Activated T-cell treated with anti-CD3 and anti-CD28 coated beads for 24 hours (primary cell): ENCODE results near the gene UPF3A.
"Not testable (repeated sequence)": the region's sequence is repeated elsewhere in the genome, so short reads cannot be mapped to it uniquely, and the experiment has no call there.

Experiments
- DNase-seq: peaks from one replicate; pipeline ENCODE4 v3.0.0-alpha.2; 2020; ENCODE audit warnings: low read depth

Gene UPF3A

GRCh38 chr13:114281351-114282040, at the start of gene UPF3A:
UPF3A (plus strand) TSS chr13:114281601; CDS start chr13:114281640, 39 bp downstream.
- peak; percentile 80 for DNase-seq

- DNase-seq, result no peak
Observed at GRCh38 chr13:114231886-114232285, 49.5 kb upstream of the UPF3A start.

- no peak for DNase-seq
Observed at GRCh38 chr13:114234266-114234644, 47.1 kb upstream of the UPF3A start.

GRCh38 chr13:114234645-114235421, 46.6 kb upstream of the UPF3A start, which contains the start of gene CDC16:
CDC16 (plus strand) TSS chr13:114234897; CDS start chr13:114235085, 188 bp downstream.
- DNase-seq, result peak; percentile 88

- no peak for DNase-seq
Observed at GRCh38 chr13:114235697-114236096, 45.7 kb upstream of the UPF3A start.

- no peak for DNase-seq
Observed at GRCh38 chr13:114236227-114236626, 45.2 kb upstream of the UPF3A start.

GRCh38 chr13:114237415-114238112, 43.8 kb upstream of the UPF3A start:
- no peak for DNase-seq

- DNase-seq, result no peak
Observed at GRCh38 chr13:114241918-114242317, 39.5 kb upstream of the UPF3A start.

- no peak for DNase-seq
Observed at GRCh38 chr13:114243971-114244370, 37.4 kb upstream of the UPF3A start.

- no peak for DNase-seq
Observed at GRCh38 chr13:114244637-114245036, 36.8 kb upstream of the UPF3A start.

- no peak for DNase-seq
Observed at GRCh38 chr13:114248011-114248410, 33.4 kb upstream of the UPF3A start.

GRCh38 chr13:114249077-114249476, 32.3 kb upstream of the UPF3A start:
- no peak for DNase-seq

GRCh38 chr13:114251639-114252440, 29.6 kb upstream of the UPF3A start:
- not testable (repeated sequence) for DNase-seq

- no peak for DNase-seq
Observed at GRCh38 chr13:114256547-114256946, 24.9 kb upstream of the UPF3A start.

GRCh38 chr13:114257014-114257413, 24.4 kb upstream of the UPF3A start:
- DNase-seq, result no peak

GRCh38 chr13:114258589-114258988, 22.8 kb upstream of the UPF3A start:
- DNase-seq, result no peak

GRCh38 chr13:114259374-114259773, 22.0 kb upstream of the UPF3A start:
- DNase-seq, result no peak

- DNase-seq, result no peak
Observed at GRCh38 chr13:114259974-114260373, 21.4 kb upstream of the UPF3A start.

GRCh38 chr13:114260814-114261213, 20.6 kb upstream of the UPF3A start:
- no peak for DNase-seq

- DNase-seq, result no peak
Observed at GRCh38 chr13:114261328-114261965, 20.0 kb upstream of the UPF3A start.

GRCh38 chr13:114263578-114263977, 17.8 kb upstream of the UPF3A start:
- no peak for DNase-seq
